GM12878 (cell line): ENCODE results near the gene SETD7. TPM values are rescaled to one million over a fixed set of nuclear protein-coding genes. Genes with fewer than 3 reads are reported as not detected.

Experiments used
- ATAC-seq: fragments of 200-7000 bp; cut with Tn5 transposase; 3 replicates; pipeline ENCODE4 v1.9.1; 2020; ENCODE audit warnings: mild to moderate bottlenecking, moderate library complexity
- Bru-seq: library from RNA; stranded (reverse); fragments of 400-500 nt; gene quantifications from one replicate; lab custom pipeline; 2021; lab: Mats Ljungman, UMichigan
- BruChase-seq, 2 experiments: library from RNA; stranded (reverse); fragments of 400-500 nt; gene quantifications; one replicate each; lab custom pipeline; 2021; lab: Mats Ljungman, UMichigan
- BruUV-seq: library from RNA; stranded (reverse); fragments of 400-500 nt; replicated peaks from 2 replicates; lab custom pipeline; 2021; lab: Mats Ljungman, UMichigan
- CTCF ChIA-PET: fragments of 300-600 bp; sonication (Branson Sonifier 250); formaldehyde crosslinking; extraction: SDS; loops from one replicate; lab custom pipeline; 2021; ENCODE audit warnings: inconsistent platforms; lab: Yijun Ruan, JAX
- POLR2A ChIA-PET: fragments of 350-600 bp; formaldehyde crosslinking; extraction: SDS; loops from one replicate; lab custom pipeline; 2021; ENCODE audit warnings: inconsistent platforms; lab: Charles Lee
- RAD21 ChIA-PET: fragments of 300-600 bp; sonication (Branson Sonifier 250); formaldehyde crosslinking; loops from one replicate; lab custom pipeline; 2023; ENCODE audit warnings: antibody characterized with exemption; ENCODE audit not compliant: unreplicated experiment; lab: Charles Lee
- SMC1A ChIA-PET: fragments of 300-600 bp; sonication (Branson Sonifier 250); formaldehyde crosslinking; loops from one replicate; lab custom pipeline; 2023; ENCODE audit not compliant: unreplicated experiment, uncharacterized antibody; lab: Charles Lee
- DNase-seq: peaks from one replicate; pipeline ENCODE4 v3.0.0-alpha.2; 2011; ENCODE audit warnings: low read depth, low spot score
- FAIRE-seq: peaks from 3 replicates; lab custom pipeline; 2011; peaks lifted over from hg19 to GRCh38; lab: Jason Lieb, UNC
- H2AFZ ChIP-seq: 2 replicates; pipeline ENCODE4 v1.6.0; 2011; ENCODE audit warnings: low read depth, low read length, control low read depth; ENCODE audit not compliant: control insufficient read depth
- H3K27ac ChIP-seq: 2 replicates; pipeline ENCODE4 v1.5.1; 2011; ENCODE audit warnings: control low read depth; ENCODE audit not compliant: control insufficient read depth, insufficient read depth
- H3K27me3 ChIP-seq, 2 experiments: replicated peaks in 1 of 2; 2 replicates each; pipeline versions ENCODE4 v1.6.0 to v1.6.1; 2011; ENCODE audit warnings: low read length in 1 of 2; ENCODE audit not compliant: control insufficient read depth in 2 of 2, insufficient read depth in 2 of 2
- H3K36me3 ChIP-seq, 2 experiments: 2 replicates each; pipeline ENCODE4 v1.5.1; 2011; ENCODE audit warnings: low read length in 1 of 2; ENCODE audit not compliant: control insufficient read depth in 2 of 2, insufficient read depth in 2 of 2
- H3K4me1 ChIP-seq: 2 replicates; pipeline ENCODE4 v1.6.1; 2011; ENCODE audit warnings: mild to moderate bottlenecking, low read length, moderate library complexity, mixed read lengths; ENCODE audit not compliant: control insufficient read depth, insufficient read depth
- H3K4me2 ChIP-seq: 2 replicates; pipeline ENCODE4 v1.6.0; 2011; ENCODE audit warnings: control low read depth; ENCODE audit not compliant: control insufficient read depth, insufficient read depth
- H3K4me3 ChIP-seq: fragments of 200-600 bp; sonication (generic); 2 replicates; pipeline ENCODE4 v1.5.1; 2016
- H3K79me2 ChIP-seq: 2 replicates; pipeline ENCODE4 v1.6.0; 2011; ENCODE audit warnings: low read length; ENCODE audit not compliant: control insufficient read depth, insufficient read depth
- H3K9ac ChIP-seq: 2 replicates; pipeline ENCODE4 v1.8.0; 2011; ENCODE audit warnings: low read length, control low read depth, mixed read lengths; ENCODE audit not compliant: control insufficient read depth, insufficient read depth
- H3K9me3 ChIP-seq: replicated peaks from 3 replicates; pipeline ENCODE4 v1.5.1; 2011; ENCODE audit warnings: mild to moderate bottlenecking, low read length; ENCODE audit not compliant: control insufficient read depth, insufficient read depth
- H4K20me1 ChIP-seq: 2 replicates; pipeline ENCODE4 v1.6.0; 2011; ENCODE audit not compliant: control insufficient read depth, insufficient read depth
- CREM ChIP-seq: IDR thresholded peaks from 2 replicates; pipeline ENCODE4 v1.6.1; 2014; ENCODE audit warnings: antibody characterized with exemption, low read depth
- JUNB ChIP-seq: IDR thresholded peaks from 2 replicates; pipeline ENCODE4 v1.6.1; 2016; ENCODE audit warnings: antibody characterized with exemption, mild to moderate bottlenecking
- NFIC ChIP-seq: IDR thresholded peaks from 2 replicates; pipeline ENCODE4 v1.6.1; 2012; ENCODE audit warnings: low read depth, mild to moderate bottlenecking, inconsistent platforms, low read length, moderate library complexity
- NFYB ChIP-seq: IDR thresholded peaks from 2 replicates; pipeline ENCODE4 v1.6.1; 2011; ENCODE audit warnings: low read depth, mild to moderate bottlenecking, low read length, improper control_type of control experiment, moderate library complexity; ENCODE audit not compliant: insufficient read depth
- POLR2A ChIP-seq: IDR thresholded peaks from 2 replicates; pipeline ENCODE4 v1.6.1; 2011; ENCODE audit warnings: low read depth, mild to moderate bottlenecking, low read length
- SUZ12 ChIP-seq: fragments of 200-600 bp; sonication (generic); IDR thresholded peaks from one replicate; pipeline ENCODE4 v1.6.1; 2018; ENCODE audit warnings: antibody characterized with exemption, mild to moderate bottlenecking; ENCODE audit not compliant: unreplicated experiment
- YY1 ChIP-seq: IDR thresholded peaks from 2 replicates; pipeline ENCODE4 v1.6.1; 2011; ENCODE audit warnings: low read depth, mild to moderate bottlenecking, low read length
- WGBS: methylation state at CpG from one replicate; pipeline ENCODE4 v1.1.6; 2016; ENCODE audit warnings: low lambda C conversion rate; ENCODE audit not compliant: insufficient replicate concordance, insufficient coverage; ENCODE audit errors: missing lambda C conversion rate; 5-methylcytosine and 5-hydroxymethylcytosine counted together
- in situ Hi-C: fragments of 300-500 bp; cut with MboI; formaldehyde crosslinking; loops from 9 replicates; pipeline ENCODE4 v1.14.3; 2018; ENCODE audit warnings: mixed read lengths
- intact Hi-C: fragments of 100-400 bp; cut with micrococcal nuclease; formaldehyde crosslinking; loops from one replicate; pipeline ENCODE4 v1.14.2; 2022; ENCODE audit not compliant: unreplicated experiment
- long read RNA-seq, 2 experiments: library from polyadenylated mRNA; unstranded; transcript quantifications; one replicate each; pipeline ENCODE4 v2.0.0, GENCODE V29; 2019 to 2020
- polyA minus RNA-seq, 3 experiments: library from RNA; depleted of rRNA, polyadenylated mRNA; stranded (reverse); fragments of >200 nt; gene quantifications; 2 replicates each; pipeline ENCODE4 v1.2.3, GENCODE V29; 2011
- polyA plus RNA-seq, 11 experiments: library from polyadenylated mRNA; depleted of rRNA in 4 of 11; unstranded in 6 of 11; stranded (reverse) in 5 of 11; fragments of >200 nt; fragmentation: Nextera tagmentation in 4 of 11; fragmentation: Illumina TruSeq in 1 of 11; extraction: Ambion mirVana in 4 of 11; extraction: Trizol in 1 of 11; gene quantifications; 1 replicate in 1 of 11; 2 replicates in 10 of 11; pipeline versions ENCODE4 v1.2.1 to v1.2.3, GENCODE V29; 2011 to 2016; ENCODE audit warnings: inconsistent platforms in 2 of 11, missing spikeins in 2 of 11, low read depth in 1 of 11
- total RNA-seq, 4 experiments: library from RNA; depleted of rRNA in 3 of 4; stranded (reverse); fragments of >200 nt in 3 of 4; fragmentation: Illumina TruSeq in 1 of 4; extraction: Trizol in 1 of 4; gene quantifications; 2 replicates each; pipeline versions ENCODE4 v1.2.1 to v1.2.3, GENCODE V29; 2013 to 2021
- TF ChIP-seq, protein P1 (sequence below): fragments of 150-350 bp; IDR thresholded peaks from 2 replicates; pipeline ENCODE4 v1.6.1; 2014; ENCODE audit warnings: mild to moderate bottlenecking, low read depth, low read length
- TF ChIP-seq, protein P2 (sequence below): fragments of 450-650 bp; IDR thresholded peaks from 2 replicates; pipeline ENCODE4 v1.6.1; 2016; ENCODE audit warnings: mild to moderate bottlenecking
- TF ChIP-seq, protein P3 (sequence below): IDR thresholded peaks from 2 replicates; pipeline ENCODE4 v1.6.1; 2011; ENCODE audit warnings: mild to moderate bottlenecking, low read depth, low read length, moderate library complexity; ENCODE audit not compliant: insufficient replicate concordance

Gene SETD7
- 0.27 and 0.35 TPM in 2 replicates for total RNA-seq (2013; cell fraction: nucleolus; rRNA removed)
- total RNA-seq (2014; rRNA removed) (0.34 and 0.82 TPM in 2 replicates), total RNA-seq (2014; rRNA removed; fragmentation: Illumina TruSeq; extraction: Trizol) (0.51 and 0.58 TPM in 2 replicates), total RNA-seq (2021) (0.35 and 0.59 TPM in 2 replicates), polyA plus RNA-seq (2011; rRNA removed) (0.05 and 0.09 TPM in 2 replicates), polyA plus RNA-seq (2014; fragmentation: Illumina TruSeq; extraction: Trizol) (0.51 and 0.70 TPM in 2 replicates), polyA plus RNA-seq (2014; fragmentation: Nextera tagmentation; extraction: Ambion mirVana) (under 1 TPM; 0.03 to 0.16 TPM), polyA plus RNA-seq (2014; rRNA removed) (0.36 and 0.57 TPM in 2 replicates), polyA plus RNA-seq (2016; fragmentation: Nextera tagmentation; extraction: Ambion mirVana) (under 1 TPM; 0.67 to 0.82 TPM), polyA minus RNA-seq (2011; rRNA and poly(A)+ RNA removed) (0.05 TPM in 1 of 2 replicates, not detected in the other), Bru-seq, nascent RNA (percentile 14 among the genes with signal in this experiment), BruChase-seq, experiment 1, labeled RNA remaining after a 6-hour chase (percentile 14 among the genes with signal in this experiment), BruChase-seq, experiment 2, labeled RNA remaining after a 2-hour chase (percentile 20 among the genes with signal in this experiment)
- 0.56 TPM for polyA plus RNA-seq (2011; ENCODE audit: low read depth)
- 0.01 TPM in 1 of 2 replicates, not detected in the other for polyA plus RNA-seq (2011; cell fraction: cytosol; rRNA removed)
- polyA plus RNA-seq (2011; cell fraction: nucleus; rRNA removed): 0.01 TPM in 1 of 2 replicates, not detected in the other
- polyA plus RNA-seq (2012): 0.73 and 1.0 TPM in 2 replicates
- polyA minus RNA-seq (2011; cell fraction: cytosol; rRNA and poly(A)+ RNA removed): 0.21 TPM in 1 of 2 replicates, not detected in the other
- polyA minus RNA-seq (2011; cell fraction: nucleus; rRNA and poly(A)+ RNA removed): 0.86 TPM in 1 of 2 replicates, not detected in the other
- long read RNA-seq, experiment 1: 0 reads
- long read RNA-seq, experiment 2: 0 reads

DNA sequence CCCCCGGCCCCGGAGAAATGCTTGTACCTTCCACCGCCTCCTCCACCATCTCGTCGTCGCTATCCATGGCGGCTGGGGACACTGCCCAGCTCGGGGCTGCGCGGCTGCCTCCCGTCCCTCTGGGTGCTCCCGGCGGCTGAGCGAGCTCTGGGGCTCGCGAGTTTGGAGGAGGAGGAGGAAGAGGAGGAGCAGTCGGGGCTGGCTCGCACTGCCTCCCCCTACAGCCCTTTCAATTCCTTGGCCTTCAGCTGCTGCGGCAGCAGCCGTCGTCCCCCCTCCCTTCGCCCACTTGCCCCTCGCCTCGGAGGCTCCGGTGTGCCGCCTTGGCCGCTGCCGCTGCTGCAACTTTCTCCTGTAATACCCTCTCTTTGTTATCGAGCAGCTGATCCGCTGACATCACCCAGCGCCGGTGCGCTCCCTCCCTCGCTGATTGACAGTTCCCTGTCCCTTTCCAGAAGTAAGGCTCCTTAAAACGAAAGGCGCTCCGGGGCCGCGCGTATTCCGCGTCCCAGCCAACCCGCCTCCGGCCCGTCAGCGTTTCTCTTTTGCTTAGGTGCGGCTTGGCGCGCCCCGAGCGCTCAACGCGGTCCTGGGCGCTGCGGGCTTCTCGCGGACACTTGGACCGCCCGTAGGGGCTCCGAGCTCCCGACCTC lies at the start of gene SETD7:
Gene SETD7, minus strand, starts transcription at position 149 of the 653 bp plus-strand sequence. Its CDS starts 82 bp downstream, at position 67.
- Histone ChIP-seq H3K27me3 (peaks cover 14 to 25% of the 10 kb centered on the region in 2 experiments), H3K4me3 (peak within 1 kb of the TSS; percentile 74), H3K4me1 (peaks cover 8% of the 10 kb centered on the region; the same call in 1 of the 2 replicates), H3K79me2 (no peaks in the 10 kb centered on the region), H3K9me3 (no peaks in the 10 kb centered on the region), H2AFZ (peak within 1 kb of the TSS; percentile 77), H3K36me3 (no peaks in the 10 kb centered on the region), H4K20me1 (no peaks in the 10 kb centered on the region; the same call in 1 of the 2 replicates), H3K9ac (peak within 1 kb of the TSS; percentile 33; the same call in 1 of the 2 replicates), H3K4me2 (peak within 1 kb of the TSS; percentile 98), H3K27ac (no peak within 1 kb of the TSS)
- no TSS peak for BruUV-seq
- in situ Hi-C loops (no loop called here), intact Hi-C loops (no loop called here)
- no peak for FAIRE-seq
- DNase-seq: no peak
- ChIA-PET CTCF (no interaction called here), POLR2A (no interaction called here), SMC1A (no interaction called here), RAD21 (interaction anchor here (0.6 kb wide), 1 partner anchor 85 kb away, joined by 3 read pairs; no protein-coding TSS in a partner anchor)
- peak; percentile 57 for ATAC-seq
- WGBS: under 1% methylated on average over 46 of the region's 61 CpGs
- TF ChIP-seq SUZ12 (peak; percentile 67), NFYB (no peak), JUNB (no peak), CREM (0 out of 2 replicates have a peak, but pooled peaks have one; percentile 3), NFIC (no peak), POLR2A (peak; percentile 46; the same call in 1 of the 2 replicates), YY1 (peak; percentile 18; the same call in 1 of the 2 replicates)
- TF ChIP-seq, protein P1, sequence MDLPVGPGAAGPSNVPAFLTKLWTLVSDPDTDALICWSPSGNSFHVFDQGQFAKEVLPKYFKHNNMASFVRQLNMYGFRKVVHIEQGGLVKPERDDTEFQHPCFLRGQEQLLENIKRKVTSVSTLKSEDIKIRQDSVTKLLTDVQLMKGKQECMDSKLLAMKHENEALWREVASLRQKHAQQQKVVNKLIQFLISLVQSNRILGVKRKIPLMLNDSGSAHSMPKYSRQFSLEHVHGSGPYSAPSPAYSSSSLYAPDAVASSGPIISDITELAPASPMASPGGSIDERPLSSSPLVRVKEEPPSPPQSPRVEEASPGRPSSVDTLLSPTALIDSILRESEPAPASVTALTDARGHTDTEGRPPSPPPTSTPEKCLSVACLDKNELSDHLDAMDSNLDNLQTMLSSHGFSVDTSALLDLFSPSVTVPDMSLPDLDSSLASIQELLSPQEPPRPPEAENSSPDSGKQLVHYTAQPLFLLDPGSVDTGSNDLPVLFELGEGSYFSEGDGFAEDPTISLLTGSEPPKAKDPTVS: no peak
- TF ChIP-seq, protein P2, sequence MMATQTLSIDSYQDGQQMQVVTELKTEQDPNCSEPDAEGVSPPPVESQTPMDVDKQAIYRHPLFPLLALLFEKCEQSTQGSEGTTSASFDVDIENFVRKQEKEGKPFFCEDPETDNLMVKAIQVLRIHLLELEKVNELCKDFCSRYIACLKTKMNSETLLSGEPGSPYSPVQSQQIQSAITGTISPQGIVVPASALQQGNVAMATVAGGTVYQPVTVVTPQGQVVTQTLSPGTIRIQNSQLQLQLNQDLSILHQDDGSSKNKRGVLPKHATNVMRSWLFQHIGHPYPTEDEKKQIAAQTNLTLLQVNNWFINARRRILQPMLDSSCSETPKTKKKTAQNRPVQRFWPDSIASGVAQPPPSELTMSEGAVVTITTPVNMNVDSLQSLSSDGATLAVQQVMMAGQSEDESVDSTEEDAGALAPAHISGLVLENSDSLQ: peak; percentile 77
- TF ChIP-seq, protein P3, sequence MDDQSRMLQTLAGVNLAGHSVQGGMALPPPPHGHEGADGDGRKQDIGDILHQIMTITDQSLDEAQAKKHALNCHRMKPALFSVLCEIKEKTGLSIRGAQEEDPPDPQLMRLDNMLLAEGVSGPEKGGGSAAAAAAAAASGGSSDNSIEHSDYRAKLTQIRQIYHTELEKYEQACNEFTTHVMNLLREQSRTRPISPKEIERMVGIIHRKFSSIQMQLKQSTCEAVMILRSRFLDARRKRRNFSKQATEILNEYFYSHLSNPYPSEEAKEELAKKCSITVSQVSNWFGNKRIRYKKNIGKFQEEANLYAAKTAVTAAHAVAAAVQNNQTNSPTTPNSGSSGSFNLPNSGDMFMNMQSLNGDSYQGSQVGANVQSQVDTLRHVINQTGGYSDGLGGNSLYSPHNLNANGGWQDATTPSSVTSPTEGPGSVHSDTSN: peak; percentile 28
